Endothelial cell of umbilical vein (primary cell): ENCODE results near the gene ANXA11. TPM values are rescaled to one million over a fixed set of nuclear protein-coding genes. Genes with fewer than 3 reads are reported as not detected.

Source experiments
- BruUV-seq: library from RNA; stranded (reverse); fragments of 400-500 nt; replicated peaks from 2 replicates; lab custom pipeline; 2021; lab: Mats Ljungman, UMichigan
- CTCF ChIA-PET: fragments of 300-600, 350-600 bp; sonication (Branson Sonifier 250); formaldehyde crosslinking; loops from one replicate; lab custom pipeline; 2021; ENCODE audit warnings: antibody characterized with exemption, inconsistent platforms; lab: Charles Lee
- POLR2A ChIA-PET: fragments of 300-600, 350-600 bp; sonication (Branson Sonifier 250); formaldehyde crosslinking; loops from one replicate; lab custom pipeline; 2021; ENCODE audit warnings: antibody characterized with exemption, inconsistent platforms; lab: Charles Lee
- DNase-seq: peaks from one replicate; pipeline ENCODE4 v3.0.0-alpha.2; 2011; ENCODE audit warnings: low read depth, low spot score
- FAIRE-seq: peaks from 2 replicates; lab custom pipeline; 2011; peaks lifted over from hg19 to GRCh38; lab: Jason Lieb, UNC
- H2AFZ ChIP-seq: 2 replicates; pipeline ENCODE4 v1.6.0; 2012; ENCODE audit warnings: low read depth, low read length, control low read depth, inconsistent platforms
- H3K27ac ChIP-seq: 2 replicates; pipeline ENCODE4 v1.5.1; 2011; ENCODE audit warnings: low read depth, mild to moderate bottlenecking, control low read depth, low read length, moderate library complexity; ENCODE audit not compliant: insufficient read depth
- H3K27me3 ChIP-seq, 2 experiments: 2 replicates each; pipeline versions ENCODE4 v1.6.0 to v1.6.1; 2011; ENCODE audit warnings: low read length in 2 of 2, mixed read lengths in 1 of 2; ENCODE audit not compliant: control insufficient read depth in 2 of 2, insufficient read depth in 2 of 2
- H3K36me3 ChIP-seq, 2 experiments: 2 replicates in 1 of 2; 3 replicates in 1 of 2; pipeline ENCODE4 v1.5.1; 2011; ENCODE audit warnings: low read length in 2 of 2, mild to moderate bottlenecking in 1 of 2, moderate library complexity in 1 of 2; ENCODE audit not compliant: control insufficient read depth in 2 of 2, insufficient read depth in 2 of 2; ENCODE audit errors: extremely low read depth in 1 of 2
- H3K4me1 ChIP-seq: 3 replicates; pipeline ENCODE4 v1.5.1; 2011; ENCODE audit warnings: mild to moderate bottlenecking, low read length; ENCODE audit not compliant: control insufficient read depth, insufficient read depth; ENCODE audit errors: extremely low read depth
- H3K4me2 ChIP-seq: 2 replicates; pipeline ENCODE4 v1.6.1; 2011; ENCODE audit warnings: low read length, control low read depth, mixed read lengths; ENCODE audit not compliant: insufficient read depth
- H3K4me3 ChIP-seq, 3 experiments: fragments of 200-600 bp in 1 of 3; sonication (generic), shearing (Covaris generic) in 1 of 3; replicated peaks in 1 of 3; 2 replicates each; pipeline ENCODE4 v1.5.1; 2011 to 2016; ENCODE audit warnings: control low read depth in 3 of 3, low read length in 3 of 3, mild to moderate bottlenecking in 2 of 3, inconsistent platforms in 1 of 3, low read depth in 1 of 3, moderate library complexity in 1 of 3; ENCODE audit not compliant: insufficient read depth in 1 of 3
- H3K79me2 ChIP-seq: 2 replicates; pipeline ENCODE4 v1.6.0; 2012; ENCODE audit warnings: low read length, inconsistent platforms; ENCODE audit not compliant: control insufficient read depth, insufficient read depth
- H3K9ac ChIP-seq: replicated peaks from 2 replicates; pipeline ENCODE3; 2011; ENCODE audit warnings: low read length, control low read depth; ENCODE audit not compliant: insufficient read depth; ENCODE audit errors: extremely low read depth
- H3K9me1 ChIP-seq: replicated peaks from 3 replicates; pipeline ENCODE4 v1.6.0; 2011; ENCODE audit warnings: mild to moderate bottlenecking, low read length; ENCODE audit not compliant: control insufficient read depth, insufficient read depth; ENCODE audit errors: extremely low read depth
- H3K9me3 ChIP-seq: replicated peaks from 2 replicates; pipeline ENCODE4 v1.5.1; 2012; ENCODE audit warnings: low read length, inconsistent platforms; ENCODE audit not compliant: control insufficient read depth, insufficient read depth
- H4K20me1 ChIP-seq: replicated peaks from 2 replicates; pipeline ENCODE3; 2011; ENCODE audit warnings: mild to moderate bottlenecking, low read length; ENCODE audit not compliant: control insufficient read depth, insufficient read depth; ENCODE audit errors: extremely low read depth
- CTCF ChIP-seq, 2 donors: IDR thresholded peaks; 1 replicate in 1 of 2; 2 replicates in 1 of 2; pipeline ENCODE4 v1.5.1; 2011; ENCODE audit warnings: low read length in 2 of 2, mild to moderate bottlenecking in 2 of 2, moderate library complexity in 2 of 2, control low read depth in 1 of 2, inconsistent platforms in 1 of 2, low read depth in 1 of 2; ENCODE audit not compliant: insufficient read depth in 1 of 2; ENCODE audit errors: extremely low read depth in 1 of 2
- EZH2 ChIP-seq: IDR thresholded peaks from 2 replicates; pipeline ENCODE4 v1.6.1; 2012; ENCODE audit warnings: borderline replicate concordance, low read depth, mild to moderate bottlenecking, moderate library complexity, low read length, inconsistent platforms; ENCODE audit not compliant: severe bottlenecking
- FOS ChIP-seq: IDR thresholded peaks from 2 replicates; pipeline ENCODE4 v1.6.1; 2011; ENCODE audit warnings: mild to moderate bottlenecking, low read length, moderate library complexity, borderline replicate concordance; ENCODE audit not compliant: insufficient read depth
- GATA2 ChIP-seq: IDR thresholded peaks from 2 replicates; pipeline ENCODE4 v1.7.0; 2011; ENCODE audit warnings: low read depth, mild to moderate bottlenecking, moderate library complexity, mixed read lengths, low read length; ENCODE audit not compliant: insufficient read length, insufficient read depth
- JUN ChIP-seq: IDR thresholded peaks from 2 replicates; pipeline ENCODE4 v1.6.1; 2011; ENCODE audit warnings: borderline replicate concordance, low read depth; ENCODE audit not compliant: insufficient read length, insufficient read depth
- MAX ChIP-seq: IDR thresholded peaks from 2 replicates; pipeline ENCODE4 v1.6.1; 2011; ENCODE audit not compliant: insufficient read depth, insufficient read length
- MYC ChIP-seq: IDR thresholded peaks from one replicate; pipeline ENCODE4 v1.6.1; 2011; ENCODE audit warnings: mild to moderate bottlenecking, low read depth, low read length
- POLR2A ChIP-seq: IDR thresholded peaks from 2 replicates; pipeline ENCODE4 v1.6.1; 2012; ENCODE audit warnings: low read depth, mild to moderate bottlenecking, control low read depth, low read length
- POLR2AphosphoS5 ChIP-seq: IDR thresholded peaks from 2 replicates; pipeline ENCODE4 v1.6.1; 2012; ENCODE audit warnings: low read depth, mild to moderate bottlenecking, control low read depth, low read length, moderate library complexity; ENCODE audit not compliant: insufficient read depth
- dilution Hi-C: fragments of 300-500 bp; cut with MboI; formaldehyde crosslinking; loops from one replicate; pipeline ENCODE4 v1.15.0; 2019; ENCODE audit warnings: low sequenced_read_pairs; ENCODE audit not compliant: extremely low pct_ligation_motif_present
- intact Hi-C: fragments of 100-400 bp; cut with micrococcal nuclease; formaldehyde crosslinking; loops from one replicate; pipeline ENCODE4 v1.10.0; 2022
- polyA plus RNA-seq, 4 experiments: library from polyadenylated mRNA; depleted of rRNA in 3 of 4; stranded (reverse) in 3 of 4; unstranded in 1 of 4; fragments of >200 nt; gene quantifications; 2 replicates each; pipeline versions ENCODE4 v1.2.1 to v1.2.3, GENCODE V29; 2011 to 2012; ENCODE audit warnings: missing spikeins in 1 of 4
- total RNA-seq: library from RNA; stranded (reverse); gene quantifications from 2 replicates; pipeline ENCODE4 v1.2.3, GENCODE V29; 2021

The ANXA11 gene
- total and polyA plus RNA-seq, 2 donors (not counting 3 experiments of a cell fraction or from before 2014, with no cell fraction given) = 59.2 to 143 TPM

- Histone ChIP-seq H3K9me3 (no peaks in the 10 kb centered on the region), H3K27me3 (no peaks in the 10 kb centered on the region), H4K20me1 (no peaks in the 10 kb centered on the region), H3K4me2 (no peak overlapping the region), H3K27ac (no peak overlapping the region), H3K4me1 (peaks cover 35% of the 10 kb centered on the region), H3K9ac (no peak overlapping the region), H3K79me2 (peaks cover 84% of the 10 kb centered on the region), H3K36me3 (no peaks in the 10 kb centered on the region), H2AFZ (no peak overlapping the region), H3K9me1 (no peaks in the 10 kb centered on the region), H3K4me3 (no peak overlapping the region)
- DNase-seq (no peak), FAIRE-seq (peak; percentile 43)
- dilution Hi-C loops (no loop called here), intact Hi-C loops (loop anchor here (2.0 kb wide), 1 partner anchor 13 kb away; no protein-coding TSS in a partner anchor)
- TF ChIP-seq FOS (no peak), MAX (no peak), POLR2AphosphoS5 (no peak), JUN (no peak)
- no TSS peak for BruUV-seq
- POLR2A ChIA-PET = no interaction called here
- CTCF ChIA-PET = interaction anchor here (1.6 to 4.5 kb wide), 3 partner anchors 24 to 54 kb away, joined by 6 to 20 read pairs (median 8); no protein-coding TSS in a partner anchor
These were observed 7.1 kb downstream of the ANXA11 start for GRCh38 chr10:80197972-80198916.

GRCh38 chr10:80196950-80197315 lies 8.4 kb downstream of the ANXA11 start:
- H3K9ac ChIP-seq = no peak overlapping the region
- H3K36me3 ChIP-seq = no peaks in the 10 kb centered on the region
- no peak overlapping the region for H3K4me3 ChIP-seq
- FAIRE-seq = no peak
- dilution Hi-C loops = no loop called here
- ChIA-PET POLR2A (no interaction called here), CTCF (interaction anchor here (3.7 kb wide), 1 partner anchor 53 kb away, joined by 11 read pairs; no protein-coding TSS in a partner anchor)
- H2AFZ ChIP-seq = no peak overlapping the region
- peaks cover 84% of the 10 kb centered on the region for H3K79me2 ChIP-seq
- peaks cover 26% of the 10 kb centered on the region for H3K4me1 ChIP-seq
- no peak for TF ChIP-seq FOS
- TF ChIP-seq GATA2 = no peak
- no peak for TF ChIP-seq CTCF (IDR thresholded peaks at IDR 0.05; ENCODE audit: extremely low read depth in 1 of 2, insufficient read depth in 1 of 2, low read depth in 1 of 2, low read length in 2 of 2)
- TF ChIP-seq JUN = no peak
- no peak for TF ChIP-seq MYC
- TF ChIP-seq POLR2AphosphoS5 = no peak
- no peak for TF ChIP-seq POLR2A
- TF ChIP-seq EZH2 = no peak
- no peak for TF ChIP-seq MAX
- peak overlapping the region; percentile 13 for H3K27ac ChIP-seq
- no peak for DNase-seq
- no peaks in the 10 kb centered on the region for H3K9me3 ChIP-seq
- H3K27me3 ChIP-seq = no peaks in the 10 kb centered on the region
- H3K4me2 ChIP-seq = no peak overlapping the region
- H3K9me1 ChIP-seq = no peaks in the 10 kb centered on the region
- intact Hi-C loops = no loop called here
- no peaks in the 10 kb centered on the region for H4K20me1 ChIP-seq
- no TSS peak for BruUV-seq
